ENCODE results near the gene EPB41L3. TPM values are rescaled to one million over a fixed set of nuclear protein-coding genes. Genes with fewer than 3 reads are reported as not detected.

EPB41L3 gene
- total RNA-seq, 1 donor from 2014 or later: 43.0 TPM

DNA sequence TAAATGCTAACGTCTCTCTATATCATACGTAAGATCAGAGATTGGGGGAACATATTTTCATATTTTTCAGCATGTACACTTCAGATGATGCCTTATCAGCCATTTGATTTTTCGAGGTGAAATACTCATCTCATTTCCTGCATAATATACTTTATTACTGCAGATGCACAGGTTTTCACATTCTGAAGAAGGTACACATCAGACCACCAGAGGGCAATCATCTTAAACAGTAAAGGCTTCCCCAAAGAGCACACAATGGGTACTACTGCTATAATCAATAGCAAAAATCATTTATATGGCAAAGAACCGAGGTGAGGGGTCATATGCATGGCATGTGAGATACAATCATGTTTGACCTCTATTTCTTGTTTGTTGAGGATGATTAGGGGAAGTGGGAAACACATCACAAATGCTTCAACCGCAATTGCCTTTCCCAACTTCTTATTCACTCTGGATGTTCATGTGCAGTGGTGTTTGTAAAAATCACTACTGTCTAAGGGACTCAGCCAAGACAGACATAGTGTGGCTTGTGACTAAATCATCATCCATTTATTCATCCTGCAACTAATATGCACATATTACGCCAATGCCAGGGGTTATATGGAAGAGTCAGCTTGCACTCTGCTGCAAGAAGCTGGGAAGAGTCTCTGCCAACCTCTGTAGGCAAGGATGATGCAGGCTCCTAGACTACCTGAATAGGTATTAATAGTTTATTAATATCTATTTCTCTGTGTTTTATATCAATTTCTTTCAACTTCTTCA lies 118.7 kb downstream of the EPB41L3 start:
- Histone ChIP-seq H3K4me3 (ENCODE audit: low read depth, low read length) (no peak overlapping the region), H3K36me3 (ENCODE audit: control insufficient read depth, insufficient read depth, low read length) (no peaks in the 10 kb centered on the region), H3K27me3 (ENCODE audit: control insufficient read depth, insufficient read depth, low read length) (no peaks in the 10 kb centered on the region)
- peak; percentile 14 for DNase-seq (ENCODE audit: low read depth)
- TF ChIP-seq, protein P1, sequence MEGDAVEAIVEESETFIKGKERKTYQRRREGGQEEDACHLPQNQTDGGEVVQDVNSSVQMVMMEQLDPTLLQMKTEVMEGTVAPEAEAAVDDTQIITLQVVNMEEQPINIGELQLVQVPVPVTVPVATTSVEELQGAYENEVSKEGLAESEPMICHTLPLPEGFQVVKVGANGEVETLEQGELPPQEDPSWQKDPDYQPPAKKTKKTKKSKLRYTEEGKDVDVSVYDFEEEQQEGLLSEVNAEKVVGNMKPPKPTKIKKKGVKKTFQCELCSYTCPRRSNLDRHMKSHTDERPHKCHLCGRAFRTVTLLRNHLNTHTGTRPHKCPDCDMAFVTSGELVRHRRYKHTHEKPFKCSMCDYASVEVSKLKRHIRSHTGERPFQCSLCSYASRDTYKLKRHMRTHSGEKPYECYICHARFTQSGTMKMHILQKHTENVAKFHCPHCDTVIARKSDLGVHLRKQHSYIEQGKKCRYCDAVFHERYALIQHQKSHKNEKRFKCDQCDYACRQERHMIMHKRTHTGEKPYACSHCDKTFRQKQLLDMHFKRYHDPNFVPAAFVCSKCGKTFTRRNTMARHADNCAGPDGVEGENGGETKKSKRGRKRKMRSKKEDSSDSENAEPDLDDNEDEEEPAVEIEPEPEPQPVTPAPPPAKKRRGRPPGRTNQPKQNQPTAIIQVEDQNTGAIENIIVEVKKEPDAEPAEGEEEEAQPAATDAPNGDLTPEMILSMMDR (IDR thresholded peaks at IDR 0.05; ENCODE audit: insufficient read depth, low read length, poor library complexity, severe bottlenecking): peak; percentile 66

DNA sequence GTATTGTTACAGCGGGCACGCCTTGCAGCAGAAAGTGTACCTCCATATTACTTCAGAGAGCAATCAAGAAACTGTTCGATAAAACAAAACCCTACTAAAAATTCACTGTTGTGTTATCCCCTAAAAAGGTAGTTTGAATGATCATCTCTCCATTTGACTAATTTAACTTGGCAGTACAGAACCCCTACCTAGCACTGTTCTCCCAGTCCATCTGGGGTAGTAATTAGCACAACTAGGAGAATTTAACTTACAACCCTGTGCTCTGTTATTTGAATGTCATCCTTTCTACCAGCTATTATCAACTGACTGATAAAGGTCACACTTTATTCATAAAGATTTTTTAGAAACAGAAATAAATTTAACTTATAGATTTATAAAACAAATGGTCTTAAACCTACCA lies 121.2 kb downstream of the EPB41L3 start:
- Histone ChIP-seq H3K36me3 (ENCODE audit: control insufficient read depth, insufficient read depth, low read length) (no peaks in the 10 kb centered on the region), H3K27me3 (ENCODE audit: control insufficient read depth, insufficient read depth, low read length) (no peaks in the 10 kb centered on the region), H3K4me3 (ENCODE audit: low read depth, low read length) (no peak overlapping the region)
- DNase-seq (ENCODE audit: low read depth): no peak
- TF ChIP-seq, protein P1 (IDR thresholded peaks at IDR 0.05; ENCODE audit: insufficient read depth, low read length, poor library complexity, severe bottlenecking): no peak

DNA sequence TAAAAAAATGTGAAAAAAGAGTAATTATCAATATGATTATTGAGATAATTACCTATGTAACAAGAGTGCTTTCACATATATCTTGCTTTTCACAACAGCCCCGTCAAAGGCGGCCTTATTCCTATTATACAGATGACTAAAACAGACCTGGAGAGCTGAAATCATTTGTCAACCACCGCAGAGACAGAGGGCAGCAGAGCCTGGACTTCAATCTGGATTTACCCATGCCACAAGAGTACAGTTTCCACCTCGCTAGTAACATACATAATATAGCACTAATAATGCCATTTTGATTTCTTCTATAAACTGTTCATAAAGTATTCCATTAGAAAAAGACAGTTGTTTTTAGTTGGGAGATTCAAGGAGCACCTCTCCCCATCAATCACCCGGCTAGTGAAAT lies 121.8 kb downstream of the EPB41L3 start:
- H3K27me3 ChIP-seq (ENCODE audit: control insufficient read depth, insufficient read depth, low read length): no peaks in the 10 kb centered on the region
- TF ChIP-seq, protein P1 (IDR thresholded peaks at IDR 0.05; ENCODE audit: insufficient read depth, low read length, poor library complexity, severe bottlenecking): no peak
- H3K36me3 ChIP-seq (ENCODE audit: control insufficient read depth, insufficient read depth, low read length): no peaks in the 10 kb centered on the region
- DNase-seq (ENCODE audit: low read depth): no peak
- no peak overlapping the region for H3K4me3 ChIP-seq (ENCODE audit: low read depth, low read length)

DNA sequence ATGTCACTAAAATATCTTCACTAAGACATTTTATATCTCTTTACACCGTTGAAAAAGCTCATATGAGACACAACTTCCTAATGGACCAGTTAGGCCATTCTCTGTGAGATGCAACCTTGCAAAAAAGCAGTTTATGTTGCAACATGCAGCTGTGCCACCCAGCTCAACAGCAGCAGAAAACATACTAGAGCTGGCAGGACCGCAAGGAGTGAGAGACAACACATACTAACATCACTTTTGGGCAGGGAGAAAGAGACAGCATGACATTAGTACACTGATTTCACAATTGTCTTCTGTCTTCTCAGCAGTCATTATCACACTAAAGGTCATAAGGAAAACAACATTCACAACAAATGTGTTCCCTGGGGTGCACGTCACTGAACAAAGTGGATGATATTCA lies 122.9 kb downstream of the EPB41L3 start:
- Histone ChIP-seq H3K36me3 (ENCODE audit: control insufficient read depth, insufficient read depth, low read length) (no peaks in the 10 kb centered on the region), H3K4me3 (ENCODE audit: low read depth, low read length) (no peak overlapping the region), H3K27me3 (ENCODE audit: control insufficient read depth, insufficient read depth, low read length) (no peaks in the 10 kb centered on the region)
- DNase-seq (ENCODE audit: low read depth): no peak
- TF ChIP-seq, protein P1 (IDR thresholded peaks at IDR 0.05; ENCODE audit: insufficient read depth, low read length, poor library complexity, severe bottlenecking): no peak

DNA sequence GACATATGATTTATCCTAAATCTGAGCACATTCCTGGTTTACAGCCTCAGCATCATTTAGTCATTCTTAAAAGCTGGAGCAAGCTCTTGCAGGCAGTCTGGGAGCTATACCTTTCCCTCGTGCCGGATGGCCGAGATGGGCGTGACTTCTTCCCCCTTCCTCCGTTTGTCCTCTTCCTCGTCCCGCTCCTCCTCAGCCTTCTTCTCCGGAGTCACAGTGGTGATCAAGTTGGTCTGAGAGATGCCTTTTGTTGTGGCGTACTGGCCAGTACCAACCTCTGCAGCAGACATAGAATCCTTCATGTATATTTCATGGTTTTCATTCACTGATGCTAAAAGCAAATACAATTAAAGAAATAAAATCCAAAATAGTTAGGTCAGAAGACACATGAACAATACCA lies 124.2 kb downstream of the EPB41L3 start:
- Histone ChIP-seq H3K27me3 (ENCODE audit: control insufficient read depth, insufficient read depth, low read length) (no peaks in the 10 kb centered on the region), H3K36me3 (ENCODE audit: control insufficient read depth, insufficient read depth, low read length) (no peaks in the 10 kb centered on the region), H3K4me3 (ENCODE audit: low read depth, low read length) (no peak overlapping the region)
- DNase-seq (ENCODE audit: low read depth): no peak
- TF ChIP-seq, protein P1 (IDR thresholded peaks at IDR 0.05; ENCODE audit: insufficient read depth, low read length, poor library complexity, severe bottlenecking): no peak

DNA sequence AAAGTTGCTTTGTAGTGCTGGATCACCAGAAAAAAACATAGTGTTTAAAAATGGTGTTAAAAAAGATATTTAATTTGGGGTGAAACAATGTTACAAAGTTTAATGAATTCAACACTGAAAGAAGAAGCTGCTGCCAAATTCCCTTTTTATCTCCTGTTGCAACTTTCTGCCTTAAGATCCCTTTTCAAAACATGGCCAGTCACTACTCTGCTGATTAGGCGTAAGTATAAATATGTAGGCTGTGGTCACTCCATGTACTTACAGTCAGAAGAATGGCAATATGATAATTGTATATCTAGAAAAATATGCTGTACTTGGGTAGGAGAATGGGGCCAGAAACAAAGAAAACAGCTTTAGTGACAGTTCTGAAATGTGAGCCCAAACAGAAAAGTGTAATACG lies 124.8 kb downstream of the EPB41L3 start:
- no peaks in the 10 kb centered on the region for H3K27me3 ChIP-seq (ENCODE audit: control insufficient read depth, insufficient read depth, low read length)
- TF ChIP-seq, protein P1 (IDR thresholded peaks at IDR 0.05; ENCODE audit: insufficient read depth, low read length, poor library complexity, severe bottlenecking): no peak
- H3K36me3 ChIP-seq (ENCODE audit: control insufficient read depth, insufficient read depth, low read length): no peaks in the 10 kb centered on the region
- H3K4me3 ChIP-seq (ENCODE audit: low read depth, low read length): no peak overlapping the region
- DNase-seq (ENCODE audit: low read depth): no peak
